GM19452 (cell line): ENCODE data around the gene GCC1.
A peak's percentile ranks its signal among the peaks of the same experiment; 100 is the strongest.

ENCODE experiments used
- ATAC-seq: cut with Tn5 transposase; IDR thresholded peaks from one replicate; pipeline ENCODE4 v1.9.1; 2021; ENCODE audit not compliant: unreplicated experiment

The GCC1 gene

GRCh38 chr7:127585044-127585953, at the start of gene GCC1:
TSS of gene GCC1 (minus strand) at chr7:127585596. CDS start at chr7:127585182, 414 bp downstream.
- peak; percentile 81 for ATAC-seq

GRCh38 chr7:127632276-127632910, 47.0 kb upstream of the GCC1 start:
- no peak for ATAC-seq

- ATAC-seq, result peak; percentile 60
Measured at GRCh38 chr7:127629268-127629854, 44.0 kb upstream of the GCC1 start.

- ATAC-seq, result no peak
Measured at GRCh38 chr7:127628445-127628844, 43.0 kb upstream of the GCC1 start.

GRCh38 chr7:127625331-127625730, 39.9 kb upstream of the GCC1 start:
- no peak for ATAC-seq

GRCh38 chr7:127620406-127621233, 35.2 kb upstream of the GCC1 start:
- ATAC-seq, result no peak

- no peak for ATAC-seq
Measured at GRCh38 chr7:127619681-127620405, 34.4 kb upstream of the GCC1 start.

GRCh38 chr7:127618775-127619174, 33.4 kb upstream of the GCC1 start:
- no peak for ATAC-seq

GRCh38 chr7:127618042-127618441, 32.6 kb upstream of the GCC1 start, which contains the start of gene PAX4:
TSS of gene PAX4 (minus strand) at chr7:127618142. CDS start at chr7:127615928, 2,214 bp downstream.
- ATAC-seq, result no peak

GRCh38 chr7:127616724-127617123, 31.3 kb upstream of the GCC1 start:
- ATAC-seq, result no peak

- ATAC-seq, result no peak
Measured at GRCh38 chr7:127612263-127612662, 26.9 kb upstream of the GCC1 start.

- no peak for ATAC-seq
Measured at GRCh38 chr7:127609297-127609696, 23.9 kb upstream of the GCC1 start.

- no peak for ATAC-seq
Measured at GRCh38 chr7:127608446-127608845, 23.1 kb upstream of the GCC1 start.

GRCh38 chr7:127600885-127601284, 15.5 kb upstream of the GCC1 start:
- ATAC-seq, result no peak

- no peak for ATAC-seq
Measured at GRCh38 chr7:127598318-127598717, 12.9 kb upstream of the GCC1 start.

- ATAC-seq, result no peak
Measured at GRCh38 chr7:127595737-127596136, 10.3 kb upstream of the GCC1 start.

- no peak for ATAC-seq
Measured at GRCh38 chr7:127594490-127594889, 9.1 kb upstream of the GCC1 start.

GRCh38 chr7:127592550-127592949, 7.2 kb upstream of the GCC1 start:
- no peak for ATAC-seq

- no peak for ATAC-seq
Measured at GRCh38 chr7:127591591-127591990, 6.2 kb upstream of the GCC1 start.

GRCh38 chr7:127591189-127591588, 5.8 kb upstream of the GCC1 start:
- ATAC-seq, result no peak
